GM12878 (cell line): ENCODE measurements around the gene SNRPD1. TPM values are rescaled to one million over a fixed set of nuclear protein-coding genes. Genes with fewer than 3 reads are reported as not detected.
A peak's percentile ranks its signal among the peaks of the same experiment; 100 is the strongest.

Source experiments
- ATAC-seq: fragments of 200-7000 bp; cut with Tn5 transposase; 3 replicates; pipeline ENCODE4 v1.9.1; 2020; ENCODE audit warnings: mild to moderate bottlenecking, moderate library complexity
- BruUV-seq: library from RNA; stranded (reverse); fragments of 400-500 nt; replicated peaks from 2 replicates; lab custom pipeline; 2021; lab: Mats Ljungman, UMichigan
- CTCF ChIA-PET: fragments of 300-600 bp; sonication (Branson Sonifier 250); formaldehyde crosslinking; extraction: SDS; loops from one replicate; lab custom pipeline; 2021; ENCODE audit warnings: inconsistent platforms; lab: Yijun Ruan, JAX
- POLR2A ChIA-PET: fragments of 350-600 bp; formaldehyde crosslinking; extraction: SDS; loops from one replicate; lab custom pipeline; 2021; ENCODE audit warnings: inconsistent platforms; lab: Charles Lee
- RAD21 ChIA-PET: fragments of 300-600 bp; sonication (Branson Sonifier 250); formaldehyde crosslinking; loops from one replicate; lab custom pipeline; 2023; ENCODE audit warnings: antibody characterized with exemption; ENCODE audit not compliant: unreplicated experiment; lab: Charles Lee
- SMC1A ChIA-PET: fragments of 300-600 bp; sonication (Branson Sonifier 250); formaldehyde crosslinking; loops from one replicate; lab custom pipeline; 2023; ENCODE audit not compliant: unreplicated experiment, uncharacterized antibody; lab: Charles Lee
- DNase-seq: peaks from one replicate; pipeline ENCODE4 v3.0.0-alpha.2; 2011; ENCODE audit warnings: low read depth, low spot score
- FAIRE-seq: peaks from 3 replicates; lab custom pipeline; 2011; peaks lifted over from hg19 to GRCh38; lab: Jason Lieb, UNC
- H2AFZ ChIP-seq: 2 replicates; pipeline ENCODE4 v1.6.0; 2011; ENCODE audit warnings: low read depth, low read length, control low read depth; ENCODE audit not compliant: control insufficient read depth
- H3K27ac ChIP-seq: 2 replicates; pipeline ENCODE4 v1.5.1; 2011; ENCODE audit warnings: control low read depth; ENCODE audit not compliant: control insufficient read depth, insufficient read depth
- H3K27me3 ChIP-seq, 2 experiments: replicated peaks in 1 of 2; 2 replicates each; pipeline versions ENCODE4 v1.6.0 to v1.6.1; 2011; ENCODE audit warnings: low read length in 1 of 2; ENCODE audit not compliant: control insufficient read depth in 2 of 2, insufficient read depth in 2 of 2
- H3K36me3 ChIP-seq, 2 experiments: 2 replicates each; pipeline ENCODE4 v1.5.1; 2011; ENCODE audit warnings: low read length in 1 of 2; ENCODE audit not compliant: control insufficient read depth in 2 of 2, insufficient read depth in 2 of 2
- H3K4me1 ChIP-seq: 2 replicates; pipeline ENCODE4 v1.6.1; 2011; ENCODE audit warnings: mild to moderate bottlenecking, low read length, moderate library complexity, mixed read lengths; ENCODE audit not compliant: control insufficient read depth, insufficient read depth
- H3K4me2 ChIP-seq: 2 replicates; pipeline ENCODE4 v1.6.0; 2011; ENCODE audit warnings: control low read depth; ENCODE audit not compliant: control insufficient read depth, insufficient read depth
- H3K4me3 ChIP-seq: fragments of 200-600 bp; sonication (generic); 2 replicates; pipeline ENCODE4 v1.5.1; 2016
- H3K79me2 ChIP-seq: 2 replicates; pipeline ENCODE4 v1.6.0; 2011; ENCODE audit warnings: low read length; ENCODE audit not compliant: control insufficient read depth, insufficient read depth
- H3K9ac ChIP-seq: 2 replicates; pipeline ENCODE4 v1.8.0; 2011; ENCODE audit warnings: low read length, control low read depth, mixed read lengths; ENCODE audit not compliant: control insufficient read depth, insufficient read depth
- H3K9me3 ChIP-seq: replicated peaks from 3 replicates; pipeline ENCODE4 v1.5.1; 2011; ENCODE audit warnings: mild to moderate bottlenecking, low read length; ENCODE audit not compliant: control insufficient read depth, insufficient read depth
- H4K20me1 ChIP-seq: 2 replicates; pipeline ENCODE4 v1.6.0; 2011; ENCODE audit not compliant: control insufficient read depth, insufficient read depth
- BCL11A ChIP-seq: IDR thresholded peaks from 2 replicates; pipeline ENCODE4 v1.6.1; 2011; ENCODE audit warnings: low read depth, low read length
- BRCA1 ChIP-seq: IDR thresholded peaks from 2 replicates; pipeline ENCODE4 v1.6.1; 2011; ENCODE audit warnings: low read depth, low read length, improper control_type of control experiment
- CREB1 ChIP-seq: IDR thresholded peaks from 2 replicates; pipeline ENCODE4 v1.6.1; 2012; ENCODE audit warnings: low read depth, mild to moderate bottlenecking, inconsistent platforms
- CREM ChIP-seq: IDR thresholded peaks from 2 replicates; pipeline ENCODE4 v1.6.1; 2014; ENCODE audit warnings: antibody characterized with exemption, low read depth
- FOXK2 ChIP-seq: fragments of 450-650 bp; IDR thresholded peaks from 2 replicates; pipeline ENCODE4 v1.6.1; 2017; ENCODE audit warnings: mild to moderate bottlenecking, moderate library complexity
- MEF2A ChIP-seq: IDR thresholded peaks from 2 replicates; pipeline ENCODE4 v1.6.1; 2011; ENCODE audit warnings: low read depth, mild to moderate bottlenecking, low read length, moderate library complexity; ENCODE audit not compliant: insufficient read depth
- POLR2A ChIP-seq: IDR thresholded peaks from 2 replicates; pipeline ENCODE4 v1.6.1; 2011; ENCODE audit warnings: low read depth, mild to moderate bottlenecking, low read length
- POLR2AphosphoS5 ChIP-seq: IDR thresholded peaks from 2 replicates; pipeline ENCODE4 v1.6.1; 2011; ENCODE audit warnings: mild to moderate bottlenecking, low read length, inconsistent platforms
- RELA ChIP-seq: fragments of 450-650 bp; IDR thresholded peaks from 2 replicates; pipeline ENCODE4 v1.8.0; 2014; ENCODE audit warnings: borderline replicate concordance; ENCODE audit not compliant: partially characterized antibody
- SRF ChIP-seq, 2 experiments: IDR thresholded peaks; 2 replicates each; pipeline ENCODE4 v1.6.1; 2011; ENCODE audit warnings: low read depth in 2 of 2, low read length in 2 of 2, mild to moderate bottlenecking in 1 of 2, moderate library complexity in 1 of 2
- TARDBP ChIP-seq: IDR thresholded peaks from 2 replicates; pipeline ENCODE4 v1.6.1; 2016; ENCODE audit warnings: borderline replicate concordance
- ZNF217 ChIP-seq: fragments of 450-650 bp; IDR thresholded peaks from 2 replicates; pipeline ENCODE4 v1.6.1; 2017; ENCODE audit warnings: antibody characterized with exemption, mild to moderate bottlenecking
- WGBS: methylation state at CpG from one replicate; pipeline ENCODE4 v1.1.6; 2016; ENCODE audit warnings: low lambda C conversion rate; ENCODE audit not compliant: insufficient replicate concordance, insufficient coverage; ENCODE audit errors: missing lambda C conversion rate; 5-methylcytosine and 5-hydroxymethylcytosine counted together
- in situ Hi-C: fragments of 300-500 bp; cut with MboI; formaldehyde crosslinking; loops from 9 replicates; pipeline ENCODE4 v1.14.3; 2018; ENCODE audit warnings: mixed read lengths
- intact Hi-C: fragments of 100-400 bp; cut with micrococcal nuclease; formaldehyde crosslinking; loops from one replicate; pipeline ENCODE4 v1.14.2; 2022; ENCODE audit not compliant: unreplicated experiment
- polyA plus RNA-seq, 11 experiments: library from polyadenylated mRNA; depleted of rRNA in 4 of 11; unstranded in 6 of 11; stranded (reverse) in 5 of 11; fragments of >200 nt; fragmentation: Nextera tagmentation in 4 of 11; fragmentation: Illumina TruSeq in 1 of 11; extraction: Ambion mirVana in 4 of 11; extraction: Trizol in 1 of 11; gene quantifications; 1 replicate in 1 of 11; 2 replicates in 10 of 11; pipeline versions ENCODE4 v1.2.1 to v1.2.3, GENCODE V29; 2011 to 2016; ENCODE audit warnings: inconsistent platforms in 2 of 11, missing spikeins in 2 of 11, low read depth in 1 of 11
- total RNA-seq, 4 experiments: library from RNA; depleted of rRNA in 3 of 4; stranded (reverse); fragments of >200 nt in 3 of 4; fragmentation: Illumina TruSeq in 1 of 4; extraction: Trizol in 1 of 4; gene quantifications; 2 replicates each; pipeline versions ENCODE4 v1.2.1 to v1.2.3, GENCODE V29; 2013 to 2021
- TF ChIP-seq, protein P1 (sequence below): IDR thresholded peaks from 2 replicates; pipeline ENCODE4 v1.6.1; 2012; ENCODE audit warnings: low read depth, low read length, improper control_type of control experiment
- TF ChIP-seq, protein P2 (sequence below): IDR thresholded peaks from 2 replicates; pipeline ENCODE4 v1.6.1; 2012; ENCODE audit warnings: improper control_type of control experiment, low read depth, low read length; ENCODE audit not compliant: insufficient replicate concordance

SNRPD1 gene
- total and polyA plus RNA-seq, 10 of the 15 experiments (the other 5 are each of a cell fraction or from before 2014, with no cell fraction given), result 52.6 to 866 (median 227) TPM

DNA sequence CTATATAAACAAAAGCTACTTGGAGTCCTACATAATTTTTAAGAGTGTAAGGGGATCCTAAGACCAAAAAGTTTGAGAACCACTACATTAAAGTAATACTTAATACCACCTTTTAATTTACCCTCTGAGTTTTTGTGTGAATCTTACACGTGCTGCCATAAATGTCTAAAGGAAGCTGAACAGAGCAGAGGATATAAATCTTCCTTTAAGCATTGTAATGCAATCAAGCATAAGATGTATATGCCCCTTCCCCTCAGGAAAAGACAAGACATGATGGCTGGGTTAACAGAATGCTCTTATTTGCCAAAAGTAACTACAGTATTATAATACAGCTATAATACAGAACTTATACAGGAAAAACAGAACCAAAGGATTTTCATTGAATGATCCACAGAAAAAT is 14.5 kb upstream of the SNRPD1 start:
- Histone ChIP-seq H3K36me3 (no peaks in the 10 kb centered on the region), H3K4me3 (no peak overlapping the region)
- in situ Hi-C loops, result no loop called here
- TF ChIP-seq BRCA1 (no peak), POLR2AphosphoS5 (no peak), MEF2A (no peak), POLR2A (no peak), TARDBP (no peak), ZNF217 (no peak), RELA (no peak), SRF (IDR thresholded peaks at IDR 0.05; ENCODE audit: low read depth in 2 of 2, low read length in 2 of 2) (no peak), FOXK2 (no peak), BCL11A (no peak), CREB1 (no peak), CREM (no peak)
- TF ChIP-seq, protein P1, sequence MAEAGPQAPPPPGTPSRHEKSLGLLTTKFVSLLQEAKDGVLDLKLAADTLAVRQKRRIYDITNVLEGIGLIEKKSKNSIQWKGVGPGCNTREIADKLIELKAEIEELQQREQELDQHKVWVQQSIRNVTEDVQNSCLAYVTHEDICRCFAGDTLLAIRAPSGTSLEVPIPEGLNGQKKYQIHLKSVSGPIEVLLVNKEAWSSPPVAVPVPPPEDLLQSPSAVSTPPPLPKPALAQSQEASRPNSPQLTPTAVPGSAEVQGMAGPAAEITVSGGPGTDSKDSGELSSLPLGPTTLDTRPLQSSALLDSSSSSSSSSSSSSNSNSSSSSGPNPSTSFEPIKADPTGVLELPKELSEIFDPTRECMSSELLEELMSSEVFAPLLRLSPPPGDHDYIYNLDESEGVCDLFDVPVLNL, result no peak
- TF ChIP-seq, protein P2, sequence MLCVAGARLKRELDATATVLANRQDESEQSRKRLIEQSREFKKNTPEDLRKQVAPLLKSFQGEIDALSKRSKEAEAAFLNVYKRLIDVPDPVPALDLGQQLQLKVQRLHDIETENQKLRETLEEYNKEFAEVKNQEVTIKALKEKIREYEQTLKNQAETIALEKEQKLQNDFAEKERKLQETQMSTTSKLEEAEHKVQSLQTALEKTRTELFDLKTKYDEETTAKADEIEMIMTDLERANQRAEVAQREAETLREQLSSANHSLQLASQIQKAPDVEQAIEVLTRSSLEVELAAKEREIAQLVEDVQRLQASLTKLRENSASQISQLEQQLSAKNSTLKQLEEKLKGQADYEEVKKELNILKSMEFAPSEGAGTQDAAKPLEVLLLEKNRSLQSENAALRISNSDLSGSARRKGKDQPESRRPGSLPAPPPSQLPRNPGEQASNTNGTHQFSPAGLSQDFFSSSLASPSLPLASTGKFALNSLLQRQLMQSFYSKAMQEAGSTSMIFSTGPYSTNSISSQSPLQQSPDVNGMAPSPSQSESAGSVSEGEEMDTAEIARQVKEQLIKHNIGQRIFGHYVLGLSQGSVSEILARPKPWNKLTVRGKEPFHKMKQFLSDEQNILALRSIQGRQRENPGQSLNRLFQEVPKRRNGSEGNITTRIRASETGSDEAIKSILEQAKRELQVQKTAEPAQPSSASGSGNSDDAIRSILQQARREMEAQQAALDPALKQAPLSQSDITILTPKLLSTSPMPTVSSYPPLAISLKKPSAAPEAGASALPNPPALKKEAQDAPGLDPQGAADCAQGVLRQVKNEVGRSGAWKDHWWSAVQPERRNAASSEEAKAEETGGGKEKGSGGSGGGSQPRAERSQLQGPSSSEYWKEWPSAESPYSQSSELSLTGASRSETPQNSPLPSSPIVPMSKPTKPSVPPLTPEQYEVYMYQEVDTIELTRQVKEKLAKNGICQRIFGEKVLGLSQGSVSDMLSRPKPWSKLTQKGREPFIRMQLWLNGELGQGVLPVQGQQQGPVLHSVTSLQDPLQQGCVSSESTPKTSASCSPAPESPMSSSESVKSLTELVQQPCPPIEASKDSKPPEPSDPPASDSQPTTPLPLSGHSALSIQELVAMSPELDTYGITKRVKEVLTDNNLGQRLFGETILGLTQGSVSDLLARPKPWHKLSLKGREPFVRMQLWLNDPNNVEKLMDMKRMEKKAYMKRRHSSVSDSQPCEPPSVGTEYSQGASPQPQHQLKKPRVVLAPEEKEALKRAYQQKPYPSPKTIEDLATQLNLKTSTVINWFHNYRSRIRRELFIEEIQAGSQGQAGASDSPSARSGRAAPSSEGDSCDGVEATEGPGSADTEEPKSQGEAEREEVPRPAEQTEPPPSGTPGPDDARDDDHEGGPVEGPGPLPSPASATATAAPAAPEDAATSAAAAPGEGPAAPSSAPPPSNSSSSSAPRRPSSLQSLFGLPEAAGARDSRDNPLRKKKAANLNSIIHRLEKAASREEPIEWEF, result no peak
- TF ChIP-seq, all 136 proteins: peak for 0
- ATAC-seq (no peak), DNase-seq (no peak), FAIRE-seq (no peak)
- ChIA-PET CTCF (interaction anchor here (0.7 to 9.4 kb wide), 8 partner anchors 9 to 255 kb away, joined by 3 to 173 read pairs (median 4); partner anchors contain the start of gene SNRPD1), RAD21 (interaction anchor here (1.0 to 2.5 kb wide), 3 partner anchors 15 to 151 kb away, joined by 3 to 6 read pairs (median 4); no protein-coding TSS in a partner anchor), SMC1A (interaction anchor here (0.9 to 1.8 kb wide), 6 partner anchors 15 to 253 kb away, joined by 3 to 7 read pairs (median 4); partner anchors contain the start of genes MIB1 and SNRPD1), POLR2A (interaction anchor here (0.6 to 1.4 kb wide), 2 partner anchors 104 to 574 kb away, joined by 3 read pairs; no protein-coding TSS in a partner anchor)
- no TSS peak for BruUV-seq
- H3K4me1 ChIP-seq, result peaks cover 18% of the 10 kb centered on the region
- no peak overlapping the region for H2AFZ ChIP-seq
- no peak overlapping the region for H3K27ac ChIP-seq
- peaks cover 55% of the 10 kb centered on the region for H3K79me2 ChIP-seq
- H3K9ac ChIP-seq, result no peak overlapping the region
- no peaks in the 10 kb centered on the region for H4K20me1 ChIP-seq
- H3K9me3 ChIP-seq, result no peaks in the 10 kb centered on the region
- WGBS, result 58% methylated on average over 1 of the region's 1 CpG
- intact Hi-C loops, result no loop called here
- no peaks in the 10 kb centered on the region for H3K27me3 ChIP-seq
- H3K4me2 ChIP-seq, result peak overlapping the region; percentile 60
